GM04504 (cell line): ENCODE results near the gene ZNF57.
"Not testable (repeated sequence)": the region's sequence is repeated elsewhere in the genome, so short reads cannot be mapped to it uniquely, and the experiment has no call there.

Experiments used
- DNase-seq: peaks from one replicate; pipeline ENCODE4 v3.0.0-alpha.2; 2012; ENCODE audit warnings: low read depth

Gene ZNF57

DNA sequence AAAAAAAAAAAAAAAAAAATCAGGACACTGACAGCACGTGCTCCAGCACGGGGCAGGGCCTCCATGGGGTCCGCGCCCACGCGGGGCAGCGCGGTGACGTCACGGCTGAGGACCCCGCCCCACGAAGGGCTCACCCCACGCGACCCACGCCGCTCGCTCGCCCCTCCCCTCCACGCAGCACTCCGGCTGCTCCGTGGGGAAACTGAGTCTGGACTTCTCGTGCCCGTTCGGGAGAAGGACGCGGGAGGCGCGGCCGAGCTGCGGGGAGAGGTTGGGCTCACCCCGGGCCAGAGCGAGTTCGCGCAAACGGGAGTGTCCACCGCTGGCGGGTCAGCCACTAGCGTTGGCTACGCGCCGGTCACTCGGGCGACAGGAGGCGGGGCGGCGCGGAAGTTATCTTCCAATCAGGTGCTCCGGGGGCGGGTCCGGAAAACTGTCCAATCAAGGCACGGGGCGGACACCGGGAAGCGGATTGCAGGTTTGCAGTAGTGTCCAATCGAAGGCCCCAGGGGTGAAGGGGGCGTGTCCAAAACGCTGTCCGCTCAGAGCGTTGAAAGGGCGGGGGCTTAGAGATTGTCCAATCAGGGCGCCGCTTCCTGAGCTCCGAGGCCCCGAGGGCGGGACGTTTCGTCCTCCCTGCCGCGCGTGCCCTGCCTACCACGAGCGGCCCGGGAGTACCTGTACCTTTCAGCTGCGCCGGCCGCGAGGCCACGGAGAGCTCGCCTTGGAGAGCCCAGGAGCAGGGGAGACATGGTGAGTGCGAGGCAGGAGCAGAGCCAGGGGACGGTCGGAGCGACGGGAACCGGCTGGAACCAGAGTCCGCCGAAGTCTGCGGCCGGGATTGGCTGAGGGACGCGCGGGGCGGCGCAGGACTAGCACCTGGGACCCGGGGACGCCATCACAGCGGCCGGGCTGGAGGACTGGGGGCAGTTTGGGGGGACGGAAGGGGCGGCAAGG lies at the start of gene ZNF57:
ZNF57 (plus strand) TSS at position 633 of the 957 bp plus-strand sequence; CDS start at position 751, 118 bp downstream.
- peak; percentile 98 for DNase-seq

DNA sequence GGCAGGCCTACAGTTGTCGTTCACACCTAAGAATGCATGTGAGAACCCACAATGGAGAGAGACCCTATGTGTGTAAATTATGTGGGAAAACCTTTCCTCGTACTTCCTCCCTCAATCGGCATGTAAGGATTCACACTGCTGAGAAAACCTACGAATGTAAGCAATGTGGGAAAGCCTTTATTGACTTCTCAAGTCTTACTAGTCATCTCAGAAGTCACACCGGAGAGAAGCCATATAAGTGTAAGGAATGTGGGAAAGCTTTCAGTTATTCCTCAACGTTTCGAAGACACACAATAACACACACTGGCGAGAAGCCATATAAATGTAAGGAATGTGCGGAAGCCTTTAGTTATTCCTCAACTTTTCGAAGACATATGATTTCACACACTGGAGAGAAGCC lies 48.1 kb upstream of the ZNF57 start:
- DNase-seq = no peak

GRCh38 chr19:2853015-2853606 lies 47.6 kb upstream of the ZNF57 start:
- no peak for DNase-seq

GRCh38 chr19:2854849-2855248 lies 45.9 kb upstream of the ZNF57 start:
- DNase-seq = no peak

DNA sequence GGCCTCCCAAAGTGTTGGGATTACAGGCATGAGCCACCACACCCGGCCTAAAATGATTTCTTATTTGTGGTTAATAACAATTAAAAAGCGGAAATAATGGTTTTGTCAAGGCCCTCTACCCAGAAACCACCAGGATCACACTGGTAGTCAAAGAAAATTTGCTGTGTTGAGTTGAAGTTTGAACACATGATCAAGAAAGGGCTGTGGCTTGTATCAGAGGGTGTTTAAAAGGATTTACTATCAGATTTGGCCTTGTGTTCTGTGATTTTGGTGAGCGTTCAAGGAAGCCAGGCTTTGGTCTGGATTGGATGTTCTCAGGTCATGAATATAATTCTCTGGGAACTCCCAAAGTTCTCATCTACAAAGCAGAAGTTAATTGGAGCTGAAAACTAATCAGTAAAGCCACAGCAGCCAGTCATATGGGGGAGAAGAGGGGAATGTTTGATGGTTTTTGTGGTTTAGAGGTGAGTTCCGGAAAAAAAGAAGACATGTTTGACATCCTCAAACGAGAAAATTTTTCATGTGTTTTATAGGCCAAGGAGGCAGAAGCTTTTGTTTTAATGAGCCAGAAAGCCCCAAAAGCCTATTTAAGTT lies 44.2 kb upstream of the ZNF57 start:
- no peak for DNase-seq

GRCh38 chr19:2858864-2859263 lies 41.9 kb upstream of the ZNF57 start:
- DNase-seq = no peak

DNA sequence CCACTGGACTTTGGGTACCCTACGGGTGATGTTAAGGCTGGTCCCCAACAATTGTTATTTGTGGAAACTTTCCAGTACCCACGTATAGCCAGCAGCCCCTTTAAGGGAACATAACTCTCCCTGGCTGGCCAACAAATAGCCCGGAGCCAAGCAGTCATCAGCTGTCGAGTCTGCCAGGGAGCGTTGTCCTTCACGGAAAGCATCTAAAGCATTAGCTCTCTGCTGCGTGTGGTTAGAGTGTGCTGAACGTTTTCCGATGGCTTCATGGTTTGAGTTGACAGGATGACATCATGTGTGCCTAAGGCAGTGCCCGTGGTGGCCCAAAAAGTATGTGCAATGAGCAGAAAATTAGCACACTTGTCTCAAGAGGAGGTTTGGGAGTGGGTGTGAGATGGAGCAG lies 36.9 kb upstream of the ZNF57 start:
- DNase-seq = no peak

- no peak for DNase-seq
These were observed 35.2 kb upstream of the ZNF57 start for GRCh38 chr19:2865334-2866100.

- DNase-seq = no peak
These were observed 34.2 kb upstream of the ZNF57 start for GRCh38 chr19:2866495-2867024.

GRCh38 chr19:2867025-2867991 lies 33.4 kb upstream of the ZNF57 start, which contains the start of gene ZNF556:
Gene ZNF556 (plus strand): TSS chr19:2867335. CDS start chr19:2867422, 87 bp downstream.
- DNase-seq = peak; percentile 81

- no peak for DNase-seq
These were observed 31.1 kb upstream of the ZNF57 start for GRCh38 chr19:2869618-2870017.

- not testable (repeated sequence) for DNase-seq
These were observed 28.6 kb upstream of the ZNF57 start for GRCh38 chr19:2872175-2872574.

- DNase-seq = no peak
These were observed 23.1 kb upstream of the ZNF57 start for GRCh38 chr19:2877398-2878331.

DNA sequence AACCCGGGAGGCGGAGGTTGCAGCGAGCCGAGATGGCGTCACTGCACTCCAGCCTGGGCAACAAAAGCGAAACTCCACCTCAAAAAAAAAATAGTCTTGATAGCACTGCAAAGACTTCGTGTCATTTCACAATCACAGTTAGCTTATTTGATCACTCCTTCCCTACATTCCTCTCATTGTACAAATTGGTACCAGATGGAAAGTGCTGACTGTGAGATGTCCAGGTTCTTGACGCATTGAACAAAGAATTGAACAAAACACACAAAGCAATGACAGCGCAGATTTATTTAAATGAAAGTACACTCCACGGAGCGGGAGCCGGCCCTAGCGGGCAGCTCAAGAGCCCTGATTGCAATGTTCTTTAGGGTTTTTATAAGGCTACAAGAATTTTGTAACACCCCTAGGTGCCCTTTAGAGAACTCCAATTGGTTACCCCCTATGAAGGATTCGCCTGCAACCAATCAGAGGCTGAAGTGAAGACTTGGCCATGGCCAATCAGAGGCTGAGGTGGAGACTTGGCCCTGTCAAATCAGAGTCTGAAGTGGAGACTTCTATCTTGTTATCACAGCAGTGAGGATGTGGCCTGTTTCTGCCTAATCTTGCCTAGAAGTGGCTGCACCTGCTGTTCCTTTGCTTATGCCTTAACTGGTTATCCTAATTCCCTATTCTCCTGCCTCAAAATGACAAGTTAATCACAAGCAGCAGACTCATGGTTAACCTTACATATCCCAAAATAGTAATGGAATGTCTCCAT lies 16.9 kb upstream of the ZNF57 start:
- no peak for DNase-seq

DNA sequence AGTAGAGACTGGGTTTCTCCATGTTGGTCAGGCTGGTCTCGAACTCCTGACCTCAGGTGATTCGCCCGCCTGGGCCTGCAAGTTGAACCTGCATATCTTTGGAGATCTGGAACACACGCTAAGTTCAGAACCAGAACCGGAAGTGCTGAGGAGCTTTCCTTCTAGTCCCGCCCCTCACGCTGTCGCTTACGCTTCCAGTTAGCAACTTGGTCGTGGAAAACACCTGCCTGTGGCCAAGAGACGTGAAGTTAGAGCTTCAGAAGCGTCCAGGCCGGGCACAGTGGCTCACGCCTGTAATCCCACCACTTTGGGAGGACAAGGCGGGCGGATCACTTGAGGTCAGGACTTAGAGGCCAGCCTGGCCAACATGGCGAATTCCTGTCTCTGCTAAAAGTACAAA lies 15.0 kb upstream of the ZNF57 start:
- no peak for DNase-seq

DNA sequence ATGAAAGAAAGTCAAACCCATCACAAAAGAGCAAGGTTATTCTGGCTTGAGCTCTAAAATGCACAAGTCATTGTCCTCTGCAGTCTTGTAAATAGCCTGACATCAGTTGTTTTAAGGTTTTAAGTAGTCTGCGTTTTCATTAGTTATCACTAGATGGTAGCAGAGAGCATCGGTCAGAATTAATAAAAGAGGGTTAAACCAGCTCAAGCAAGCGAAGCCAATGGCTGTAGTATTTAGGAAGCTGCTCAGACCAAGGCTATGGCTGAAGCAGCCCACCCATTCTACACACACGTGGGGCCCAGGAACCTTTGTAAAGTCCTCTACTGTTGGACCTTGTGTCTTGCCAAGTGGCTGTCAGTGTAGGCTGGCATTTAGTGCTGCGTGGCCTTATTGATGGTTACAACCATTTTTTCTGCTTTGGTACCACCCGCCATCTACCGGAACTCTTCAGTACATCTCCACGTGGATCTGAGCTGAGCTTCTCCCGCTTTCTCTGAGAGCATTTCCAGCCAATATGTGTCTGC lies 13.3 kb upstream of the ZNF57 start:
- DNase-seq = peak; percentile 36

GRCh38 chr19:2888731-2889224 lies 11.9 kb upstream of the ZNF57 start:
- DNase-seq = no peak

DNA sequence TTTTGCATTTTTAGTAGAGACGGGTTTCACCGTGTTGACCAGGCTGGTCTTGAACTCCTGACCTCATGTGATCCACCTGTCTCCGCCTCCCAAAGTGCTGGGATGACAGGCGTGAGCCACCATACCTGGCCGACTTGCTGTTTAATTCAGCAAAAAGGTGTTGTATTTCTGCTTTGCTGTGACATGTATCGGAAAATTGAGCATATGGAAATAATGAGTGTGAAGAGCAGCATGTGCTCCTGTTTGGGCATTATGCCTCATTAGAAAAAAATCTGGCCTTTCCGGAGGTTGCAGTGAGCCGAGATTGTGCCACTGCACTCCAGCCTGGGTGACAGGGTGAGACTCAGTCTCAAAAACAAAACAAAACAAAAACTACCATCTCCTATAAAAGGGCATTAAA lies 10.2 kb upstream of the ZNF57 start:
- not testable (repeated sequence) for DNase-seq
